ENCODE data around the gene SFSWAP.

The SFSWAP gene

DNA sequence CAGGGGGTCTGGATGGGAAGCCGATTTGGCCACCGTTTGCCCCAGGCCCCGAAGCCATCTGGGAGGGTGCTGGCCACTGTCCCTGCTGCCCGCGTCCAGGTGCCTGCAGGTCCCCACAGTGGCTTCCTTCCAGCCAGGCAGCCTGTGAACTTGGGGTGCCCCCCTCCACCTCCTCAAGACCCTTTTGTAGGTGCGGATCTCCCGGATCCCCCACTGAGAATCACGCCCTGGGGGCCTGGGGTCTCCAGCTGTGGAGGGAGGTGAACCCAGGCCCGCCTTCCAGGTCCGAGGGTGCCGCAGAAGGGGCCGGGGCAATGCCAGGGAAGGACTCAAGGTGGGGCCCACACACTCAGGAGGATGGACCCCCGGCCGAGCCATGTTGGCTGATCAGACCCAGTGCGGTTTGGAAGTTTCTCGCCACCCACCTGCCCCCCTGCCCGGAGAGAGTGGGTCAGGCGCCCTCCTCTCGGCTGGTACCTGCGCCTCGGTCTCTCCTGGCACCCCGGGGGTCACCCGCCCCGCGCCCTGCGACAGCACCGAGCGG is 119.0 kb downstream of the SFSWAP start:
- peaks cover 1% of the 10 kb centered on the region for H3K36me3 Mint-ChIP-seq (ENCODE audit: insufficient read depth)
- no peaks in the 10 kb centered on the region for H3K9me3 Mint-ChIP-seq
- no peak for ATAC-seq (replicated peaks; ENCODE audit: extremely low read depth, poor library complexity, severe bottlenecking)
- no peak for DNase-seq (ENCODE audit: low spot score in 2 of 2)
- peaks cover 6% of the 10 kb centered on the region for H3K4me1 Mint-ChIP-seq
- peak overlapping the region; percentile 71 for H3K4me3 Mint-ChIP-seq
- H3K27ac Mint-ChIP-seq (ENCODE audit: low read depth) = no peak overlapping the region
- peaks cover 56% of the 10 kb centered on the region for H3K27me3 Mint-ChIP-seq

- DNase-seq (ENCODE audit: low spot score in 2 of 2) (no peak), ATAC-seq (replicated peaks; ENCODE audit: extremely low read depth, poor library complexity, severe bottlenecking) (no peak)
- H3K36me3 Mint-ChIP-seq (ENCODE audit: insufficient read depth) = peaks cover 1% of the 10 kb centered on the region
- H3K4me1 Mint-ChIP-seq = peaks cover 6% of the 10 kb centered on the region
- peaks cover 50% of the 10 kb centered on the region for H3K27me3 Mint-ChIP-seq
- H3K4me3 Mint-ChIP-seq = peak overlapping the region; percentile 44
- no peak overlapping the region for H3K27ac Mint-ChIP-seq (ENCODE audit: low read depth)
- no peaks in the 10 kb centered on the region for H3K9me3 Mint-ChIP-seq
Measured at GRCh38 chr12:131830335-131830913, 119.5 kb downstream of the SFSWAP start.

DNA sequence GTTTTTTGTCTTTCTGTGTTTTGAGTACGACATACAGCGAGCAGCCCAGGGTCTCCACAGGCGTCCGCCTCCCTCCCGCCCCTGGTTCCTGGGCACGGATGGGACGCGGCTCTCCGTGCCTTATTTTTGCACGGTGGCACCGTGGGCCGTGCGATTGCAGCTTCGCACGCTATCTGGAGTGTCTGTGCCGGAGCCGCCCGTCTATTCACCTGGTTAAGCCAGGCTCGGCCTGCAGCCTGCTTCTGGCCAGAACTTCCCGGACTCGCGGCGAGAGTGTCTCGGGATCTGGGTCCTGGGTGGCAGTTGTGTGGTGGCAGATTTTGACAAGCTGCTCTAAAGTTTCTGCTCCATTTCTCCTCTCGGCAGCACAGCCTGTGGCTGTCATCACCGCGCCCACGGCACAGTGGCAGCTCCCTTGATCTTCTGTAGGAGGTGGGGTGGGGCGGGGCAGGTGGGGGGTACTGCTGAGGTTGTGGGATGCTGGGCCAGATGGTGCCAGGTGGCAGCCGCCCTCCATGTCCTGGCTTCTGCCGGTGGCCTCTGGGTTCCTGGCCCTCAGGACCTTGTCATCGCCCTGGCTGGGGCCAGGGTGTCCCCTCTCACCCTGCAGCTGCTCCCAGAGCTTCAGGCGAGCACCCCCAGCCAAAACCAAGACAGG is 120.2 kb downstream of the SFSWAP start:
- no peaks in the 10 kb centered on the region for H3K9me3 Mint-ChIP-seq
- H3K27me3 Mint-ChIP-seq = peaks cover 44% of the 10 kb centered on the region
- H3K4me3 Mint-ChIP-seq = peak overlapping the region; percentile 44
- H3K27ac Mint-ChIP-seq (ENCODE audit: low read depth) = no peak overlapping the region
- ATAC-seq (replicated peaks; ENCODE audit: extremely low read depth, poor library complexity, severe bottlenecking) (no peak), DNase-seq (ENCODE audit: low spot score in 2 of 2) (no peak)
- H3K4me1 Mint-ChIP-seq = peaks cover 6% of the 10 kb centered on the region
- peaks cover 1% of the 10 kb centered on the region for H3K36me3 Mint-ChIP-seq (ENCODE audit: insufficient read depth)

GRCh38 chr12:131831635-131832041 is 120.7 kb downstream of the SFSWAP start:
- Mint-ChIP-seq H3K36me3 (ENCODE audit: insufficient read depth) (peaks cover 1% of the 10 kb centered on the region), H3K9me3 (no peaks in the 10 kb centered on the region), H3K27me3 (peaks cover 38% of the 10 kb centered on the region), H3K27ac (ENCODE audit: low read depth) (no peak overlapping the region), H3K4me1 (peaks cover 6% of the 10 kb centered on the region), H3K4me3 (peak overlapping the region; percentile 44)
- no peak for DNase-seq (ENCODE audit: low spot score in 2 of 2)
- no peak for ATAC-seq (replicated peaks; ENCODE audit: extremely low read depth, poor library complexity, severe bottlenecking)

GRCh38 chr12:131832321-131833231 is 121.7 kb downstream of the SFSWAP start:
- H3K9me3 Mint-ChIP-seq = no peaks in the 10 kb centered on the region
- H3K27ac Mint-ChIP-seq (ENCODE audit: low read depth) = no peak overlapping the region
- H3K4me1 Mint-ChIP-seq = peaks cover 6% of the 10 kb centered on the region
- H3K27me3 Mint-ChIP-seq = peaks cover 29% of the 10 kb centered on the region
- no peak for DNase-seq (ENCODE audit: low spot score in 2 of 2)
- H3K36me3 Mint-ChIP-seq (ENCODE audit: insufficient read depth) = no peaks in the 10 kb centered on the region
- ATAC-seq (replicated peaks; ENCODE audit: extremely low read depth, poor library complexity, severe bottlenecking) = no peak
- H3K4me3 Mint-ChIP-seq = no peak overlapping the region

DNA sequence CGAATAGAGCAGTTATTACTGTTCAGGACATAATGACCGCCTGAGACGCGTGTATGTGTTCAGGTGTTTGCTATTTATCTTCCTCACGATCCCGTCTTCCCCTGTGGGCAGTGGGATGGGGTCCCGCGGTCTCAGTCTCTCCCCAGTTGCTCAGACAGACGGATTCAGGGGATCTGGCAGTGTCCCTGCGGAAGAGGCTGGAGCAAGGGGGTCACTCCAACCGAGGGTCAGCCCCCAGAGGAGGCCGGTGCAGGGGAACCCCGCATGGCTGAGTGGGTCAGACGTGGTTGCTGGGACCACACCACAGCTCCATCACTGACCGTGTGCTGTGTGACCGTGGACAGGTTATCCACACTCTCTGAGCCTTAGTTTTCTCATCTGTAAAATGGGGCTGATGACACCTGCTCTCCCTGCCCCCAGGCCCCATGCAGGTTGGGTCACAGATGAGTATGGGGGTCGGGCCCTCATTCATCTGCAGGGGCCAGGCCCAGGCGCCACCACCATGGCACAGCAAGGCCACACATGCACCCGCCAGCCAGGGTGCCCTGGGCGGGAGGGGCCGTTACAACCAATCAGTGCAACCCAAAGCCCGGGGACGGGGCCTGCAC is 122.5 kb downstream of the SFSWAP start:
- no peak overlapping the region for H3K4me3 Mint-ChIP-seq
- peaks cover 28% of the 10 kb centered on the region for H3K27me3 Mint-ChIP-seq
- DNase-seq (ENCODE audit: low spot score in 2 of 2) = no peak
- no peaks in the 10 kb centered on the region for H3K36me3 Mint-ChIP-seq (ENCODE audit: insufficient read depth)
- no peak overlapping the region for H3K27ac Mint-ChIP-seq (ENCODE audit: low read depth)
- no peaks in the 10 kb centered on the region for H3K9me3 Mint-ChIP-seq
- no peak for ATAC-seq (replicated peaks; ENCODE audit: extremely low read depth, poor library complexity, severe bottlenecking)
- peaks cover 6% of the 10 kb centered on the region for H3K4me1 Mint-ChIP-seq

DNA sequence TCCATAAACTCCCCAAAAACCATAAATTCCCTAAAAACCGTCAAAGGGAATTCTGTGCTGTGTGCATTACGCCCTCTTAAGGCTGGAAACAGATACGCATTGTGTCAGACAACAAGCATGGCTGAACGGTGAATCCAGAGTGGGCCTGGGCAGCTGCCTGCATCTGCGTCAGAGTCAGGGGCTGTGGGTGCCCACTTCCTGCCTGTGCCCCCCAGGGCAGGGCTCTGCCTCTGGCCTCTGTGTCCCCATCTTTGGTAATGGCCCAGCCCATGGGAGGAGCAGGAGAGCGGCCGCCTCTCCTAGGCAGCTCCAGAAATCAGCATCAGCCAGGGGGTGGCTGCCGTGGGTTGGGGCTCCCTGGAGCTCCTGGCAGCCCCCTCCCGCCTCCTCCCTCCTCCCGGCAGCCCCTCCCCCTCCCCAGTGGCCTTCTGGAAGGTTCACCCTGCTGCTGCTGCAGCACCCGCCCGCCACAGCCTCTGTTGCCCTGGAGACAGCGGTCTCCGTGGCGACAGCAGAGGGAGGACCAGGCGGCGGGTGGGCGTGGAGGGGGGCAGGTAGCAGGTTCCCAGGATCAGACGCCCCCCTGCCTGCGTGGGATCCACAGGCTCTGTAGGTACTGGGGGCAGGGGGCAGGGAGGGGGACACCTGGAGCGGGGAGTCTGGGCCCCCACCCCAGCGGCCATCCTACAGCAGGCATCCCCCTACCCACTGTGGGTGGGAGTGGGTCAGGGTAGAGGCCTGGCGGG is 123.2 kb downstream of the SFSWAP start:
- DNase-seq (ENCODE audit: low spot score in 2 of 2) (no peak), ATAC-seq (replicated peaks; ENCODE audit: extremely low read depth, poor library complexity, severe bottlenecking) (no peak)
- H3K27me3 Mint-ChIP-seq = peaks cover 28% of the 10 kb centered on the region
- no peaks in the 10 kb centered on the region for H3K9me3 Mint-ChIP-seq
- H3K36me3 Mint-ChIP-seq (ENCODE audit: insufficient read depth) = no peaks in the 10 kb centered on the region
- peaks cover 6% of the 10 kb centered on the region for H3K4me1 Mint-ChIP-seq
- no peak overlapping the region for H3K4me3 Mint-ChIP-seq
- H3K27ac Mint-ChIP-seq (ENCODE audit: low read depth) = no peak overlapping the region

- H3K9me3 Mint-ChIP-seq = no peaks in the 10 kb centered on the region
- no peak overlapping the region for H3K4me3 Mint-ChIP-seq
- peaks cover 19% of the 10 kb centered on the region for H3K27me3 Mint-ChIP-seq
- H3K36me3 Mint-ChIP-seq (ENCODE audit: insufficient read depth) = no peaks in the 10 kb centered on the region
- DNase-seq (ENCODE audit: low spot score in 2 of 2) = no peak
- H3K4me1 Mint-ChIP-seq = no peaks in the 10 kb centered on the region
- ATAC-seq (replicated peaks; ENCODE audit: extremely low read depth, poor library complexity, severe bottlenecking) = no peak
- no peak overlapping the region for H3K27ac Mint-ChIP-seq (ENCODE audit: low read depth)
Measured at GRCh38 chr12:131834798-131835615, 124.1 kb downstream of the SFSWAP start.

GRCh38 chr12:131835616-131836171 is 124.8 kb downstream of the SFSWAP start:
- Mint-ChIP-seq H3K36me3 (ENCODE audit: insufficient read depth) (no peaks in the 10 kb centered on the region), H3K9me3 (no peaks in the 10 kb centered on the region), H3K4me1 (no peaks in the 10 kb centered on the region), H3K4me3 (no peak overlapping the region), H3K27me3 (peaks cover 19% of the 10 kb centered on the region), H3K27ac (ENCODE audit: low read depth) (no peak overlapping the region)
- ATAC-seq (replicated peaks; ENCODE audit: extremely low read depth, poor library complexity, severe bottlenecking) = no peak
- DNase-seq (ENCODE audit: low spot score in 2 of 2) = no peak

- H3K4me1 Mint-ChIP-seq = no peaks in the 10 kb centered on the region
- ATAC-seq (replicated peaks; ENCODE audit: extremely low read depth, poor library complexity, severe bottlenecking) (no peak), DNase-seq (ENCODE audit: low spot score in 2 of 2) (no peak)
- no peaks in the 10 kb centered on the region for H3K36me3 Mint-ChIP-seq (ENCODE audit: insufficient read depth)
- H3K9me3 Mint-ChIP-seq = no peaks in the 10 kb centered on the region
- peaks cover 15% of the 10 kb centered on the region for H3K27me3 Mint-ChIP-seq
- no peak overlapping the region for H3K27ac Mint-ChIP-seq (ENCODE audit: low read depth)
- no peak overlapping the region for H3K4me3 Mint-ChIP-seq
Measured at GRCh38 chr12:131836193-131836592, 125.3 kb downstream of the SFSWAP start.

GRCh38 chr12:131836714-131837397 is 126.0 kb downstream of the SFSWAP start:
- Mint-ChIP-seq H3K4me3 (no peak overlapping the region), H3K27me3 (peaks cover 14% of the 10 kb centered on the region), H3K4me1 (no peaks in the 10 kb centered on the region), H3K36me3 (ENCODE audit: insufficient read depth) (no peaks in the 10 kb centered on the region), H3K27ac (ENCODE audit: low read depth) (no peak overlapping the region), H3K9me3 (no peaks in the 10 kb centered on the region)
- no peak for ATAC-seq (replicated peaks; ENCODE audit: extremely low read depth, poor library complexity, severe bottlenecking)
- no peak for DNase-seq (ENCODE audit: low spot score in 2 of 2)
